Neural crest cell (in vitro differentiated cells): ENCODE results near the gene LYSMD3. TPM values are rescaled to one million over a fixed set of nuclear protein-coding genes. Genes with fewer than 3 reads are reported as not detected.
A peak's percentile ranks its signal among the peaks of the same experiment; 100 is the strongest.

Source experiments
- DNase-seq: peaks from one replicate; pipeline ENCODE4 v3.0.0; 2021; ENCODE audit warnings: low read depth, mixed read lengths, low spot score
- H3K27ac Mint-ChIP-seq: one replicate; pipeline ENCODE4 v1.8.0; 2021; ENCODE audit warnings: mild to moderate bottlenecking, mixed read lengths; ENCODE audit not compliant: unreplicated experiment
- H3K27me3 Mint-ChIP-seq: 2 replicates; pipeline ENCODE4 v1.8.0; 2021; ENCODE audit warnings: low read depth, mild to moderate bottlenecking, mixed read lengths
- H3K36me3 Mint-ChIP-seq: 2 replicates; pipeline ENCODE4 v1.8.0; 2021; ENCODE audit warnings: low read depth, mild to moderate bottlenecking, mixed read lengths
- H3K4me1 Mint-ChIP-seq: 2 replicates; pipeline ENCODE4 v1.8.0; 2021; ENCODE audit warnings: mixed read lengths
- H3K4me3 Mint-ChIP-seq: one replicate; pipeline ENCODE4 v1.8.0; 2021; ENCODE audit warnings: mild to moderate bottlenecking, mixed read lengths
- H3K9me3 Mint-ChIP-seq: 2 replicates; pipeline ENCODE4 v1.8.0; 2021; ENCODE audit warnings: mixed read lengths
- CTCF ChIP-seq: fragments of 200-600 bp; sonication (generic); conservative IDR thresholded peaks from 2 replicates; pipeline ENCODE4 v1.5.0; 2021; ENCODE audit warnings: antibody characterized with exemption, mild to moderate bottlenecking
- total RNA-seq: library from RNA; stranded (reverse); gene quantifications from 2 replicates; pipeline ENCODE4 v1.2.1, GENCODE V29; 2021

LYSMD3 gene
- total RNA-seq, 1 donor from 2014 or later: 12.1 TPM

DNA sequence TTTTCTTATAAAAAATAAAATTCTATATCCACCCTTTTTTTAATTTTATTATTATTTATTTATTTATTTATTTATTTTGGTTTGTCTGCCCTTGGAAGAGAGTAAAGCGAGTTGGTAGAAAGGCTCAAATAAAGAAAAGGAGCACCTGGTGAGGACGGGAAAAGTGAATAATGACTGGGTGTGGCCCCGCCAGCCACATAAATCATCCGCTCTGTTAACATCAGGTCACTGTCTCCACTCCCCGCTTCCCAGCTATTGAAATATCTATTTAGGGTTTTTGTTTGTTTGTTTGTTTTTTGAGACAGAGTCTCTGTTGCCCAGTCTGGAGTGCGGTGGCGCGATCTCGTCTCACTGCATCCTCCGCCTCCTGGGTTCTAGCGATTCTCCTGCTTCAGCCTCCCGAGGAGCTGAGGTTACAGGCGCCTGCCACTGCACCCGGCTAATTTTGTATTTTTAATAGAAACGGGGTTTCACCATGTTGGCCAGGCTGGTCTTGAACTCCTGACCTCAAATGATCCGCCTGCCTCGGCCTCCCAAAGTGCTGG lies 53.9 kb downstream of the LYSMD3 start:
- no peaks in the 10 kb centered on the region for H3K9me3 Mint-ChIP-seq
- TF ChIP-seq CTCF: no peak
- peaks cover 3% of the 10 kb centered on the region for H3K36me3 Mint-ChIP-seq
- H3K4me3 Mint-ChIP-seq: peak overlapping the region; percentile 97
- no peak overlapping the region for H3K27ac Mint-ChIP-seq
- no peak for DNase-seq
- peaks cover 26% of the 10 kb centered on the region for H3K27me3 Mint-ChIP-seq
- peaks cover 55% of the 10 kb centered on the region for H3K4me1 Mint-ChIP-seq

DNA sequence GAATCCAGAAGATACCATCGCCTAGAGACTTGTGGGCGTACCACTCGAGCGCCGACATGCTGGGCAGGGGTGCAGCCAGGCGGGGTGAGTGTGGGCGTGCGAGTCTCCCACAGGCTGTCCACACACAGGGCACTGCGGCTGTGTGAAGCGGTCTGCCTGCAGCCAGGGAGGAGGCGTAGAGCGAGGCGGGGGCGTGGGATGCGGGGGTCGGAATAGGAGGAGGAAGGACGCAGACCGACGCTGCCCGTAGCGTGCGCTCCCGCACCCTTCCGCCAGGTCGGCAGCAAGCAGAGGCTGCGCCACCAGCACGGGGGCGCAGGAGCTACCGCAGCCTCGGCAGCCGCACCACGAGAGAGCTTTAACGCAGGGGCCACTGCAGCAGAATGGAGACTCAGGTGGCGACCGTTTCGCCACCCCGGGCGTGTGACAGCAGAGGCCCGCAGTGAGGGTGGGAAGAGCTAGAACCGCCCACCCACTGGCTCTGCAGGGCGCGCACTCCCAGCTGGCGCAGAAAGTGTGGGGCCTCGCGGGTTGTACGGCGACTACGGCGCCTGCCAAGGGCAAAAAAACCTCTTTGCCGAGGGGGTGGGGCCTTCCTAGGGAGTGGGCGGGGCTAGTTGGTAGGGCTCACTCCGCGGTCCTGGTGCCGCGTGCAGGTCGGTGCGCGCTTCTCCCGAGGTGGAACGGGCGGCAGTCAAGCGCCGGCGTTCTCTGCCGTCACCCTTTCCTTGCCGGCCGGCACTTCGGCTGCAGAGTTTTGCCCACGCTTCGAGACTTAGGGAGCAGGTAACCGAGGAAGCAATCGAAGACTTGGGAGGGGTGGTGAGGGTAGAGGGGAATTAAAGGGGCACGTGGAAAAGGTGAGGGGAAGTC lies 54.9 kb downstream of the LYSMD3 start, which contains the start of the genes MBLAC2 and POLR3G:
TSS of gene MBLAC2 (minus strand) at position 537 of the 873 bp plus-strand sequence. CDS start at position 58, 479 bp downstream.
TSS of gene POLR3G (plus strand) at position 630 of the 873 bp plus-strand sequence. CDS start 10,704 bp downstream, outside the sequence.
- TF ChIP-seq CTCF: peak; percentile 72
- peak; percentile 90 for DNase-seq
- H3K4me1 Mint-ChIP-seq: peaks cover 56% of the 10 kb centered on the region
- H3K9me3 Mint-ChIP-seq: no peaks in the 10 kb centered on the region
- H3K27me3 Mint-ChIP-seq: peaks cover 26% of the 10 kb centered on the region
- peak within 1 kb of the TSS; percentile 97 for H3K4me3 Mint-ChIP-seq
- peaks cover 6% of the 10 kb centered on the region for H3K36me3 Mint-ChIP-seq
- peak within 1 kb of the TSS; percentile 96 for H3K27ac Mint-ChIP-seq

DNA sequence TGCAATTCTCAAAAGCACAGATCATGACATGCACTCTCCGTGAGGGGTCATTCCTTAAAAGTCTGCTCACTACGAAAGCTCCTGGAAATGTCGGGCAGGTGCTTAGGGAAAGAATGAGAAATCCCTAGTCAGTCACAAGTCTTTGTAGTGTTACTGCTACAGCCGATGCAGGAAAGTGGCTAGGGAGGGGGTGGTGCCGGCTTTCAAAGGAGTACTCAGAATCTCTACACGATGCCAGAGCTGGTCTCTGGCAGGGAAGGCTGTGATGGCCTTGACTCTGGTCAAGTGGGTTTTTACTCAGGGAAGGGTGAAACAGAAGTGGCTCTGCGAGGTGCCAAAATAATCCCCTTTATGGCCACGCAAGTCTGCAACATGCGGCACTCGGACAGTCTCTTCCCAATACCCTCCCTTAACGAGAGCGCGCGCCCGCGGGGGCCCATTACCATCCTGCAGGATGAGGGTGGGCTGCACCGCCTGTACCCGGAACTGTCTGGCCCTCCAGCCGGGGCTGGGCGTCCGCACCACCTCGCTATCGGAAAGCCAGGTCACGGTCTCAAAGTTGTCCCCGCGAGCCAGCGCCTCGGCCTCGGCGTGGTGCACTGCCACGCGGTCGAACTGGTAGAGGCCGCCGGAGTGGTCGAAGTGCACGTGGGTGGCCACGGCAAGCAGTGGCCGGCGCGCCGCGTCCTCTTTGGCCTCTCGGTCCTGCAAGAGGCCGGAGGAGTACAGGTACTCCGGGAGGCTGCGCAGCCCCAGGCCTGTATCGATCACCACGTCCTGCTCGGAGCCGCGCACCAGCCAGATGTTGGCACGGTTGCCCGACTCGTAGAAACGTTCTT lies 55.8 kb downstream of the LYSMD3 start:
- peak; percentile 25 for DNase-seq
- H3K4me1 Mint-ChIP-seq: peaks cover 56% of the 10 kb centered on the region
- H3K36me3 Mint-ChIP-seq: peaks cover 14% of the 10 kb centered on the region
- H3K27me3 Mint-ChIP-seq: peaks cover 26% of the 10 kb centered on the region
- peaks cover 6% of the 10 kb centered on the region for H3K9me3 Mint-ChIP-seq
- TF ChIP-seq CTCF: no peak
- H3K4me3 Mint-ChIP-seq: peak overlapping the region; percentile 97
- H3K27ac Mint-ChIP-seq: peak overlapping the region; percentile 96

DNA sequence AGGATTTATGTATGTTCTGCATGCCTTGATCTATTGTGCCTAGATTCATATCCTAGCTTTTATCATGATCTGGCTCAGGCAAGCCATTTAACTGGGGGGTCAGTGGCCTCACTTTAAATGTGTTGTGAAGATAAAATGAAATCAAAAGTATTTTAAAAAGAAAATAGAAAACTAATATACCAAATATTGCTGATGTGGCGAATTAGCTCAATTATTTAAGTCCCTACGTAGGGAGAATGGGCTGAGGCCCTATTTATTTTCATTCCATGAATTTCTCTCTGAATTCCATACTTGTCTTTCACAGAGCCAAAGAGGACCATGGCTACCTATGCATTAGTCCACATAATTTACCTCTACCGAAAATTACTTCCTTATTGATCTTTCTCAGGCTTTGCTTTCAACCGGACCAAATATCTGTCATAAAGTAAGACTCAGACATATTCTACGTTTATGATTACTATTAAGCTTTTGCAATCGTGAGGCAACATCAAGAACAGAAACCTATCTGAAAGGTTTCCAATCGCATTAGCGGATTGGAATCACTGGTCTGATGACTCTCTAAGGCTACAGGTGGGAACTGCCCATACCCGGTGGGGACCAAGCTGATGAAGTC lies 56.5 kb downstream of the LYSMD3 start:
- Mint-ChIP-seq H3K4me3 (peak overlapping the region; percentile 97), H3K9me3 (peaks cover 8% of the 10 kb centered on the region), H3K4me1 (peaks cover 50% of the 10 kb centered on the region), H3K27ac (no peak overlapping the region), H3K36me3 (peaks cover 20% of the 10 kb centered on the region), H3K27me3 (peaks cover 26% of the 10 kb centered on the region)
- no peak for DNase-seq
- TF ChIP-seq CTCF: no peak

Other genes starting within 250 kb of the LYSMD3 start
- gene CETN3, start 119.8 kb downstream of the LYSMD3 start, total RNA-seq: 32.9 and 44.0 TPM in 2 replicates
- gene MBLAC2, start 54.8 kb downstream of the LYSMD3 start, total RNA-seq: 6.6 and 7.3 TPM in 2 replicates
- 10.6 and 12.1 TPM in 2 replicates for gene POLR3G, start 54.7 kb downstream of the LYSMD3 start, total RNA-seq
- gene ADGRV1, start 29.2 kb upstream of the LYSMD3 start, total RNA-seq: 43.4 and 45.0 TPM in 2 replicates